ENCODE measurements around the gene USP11.

Gene USP11

DNA sequence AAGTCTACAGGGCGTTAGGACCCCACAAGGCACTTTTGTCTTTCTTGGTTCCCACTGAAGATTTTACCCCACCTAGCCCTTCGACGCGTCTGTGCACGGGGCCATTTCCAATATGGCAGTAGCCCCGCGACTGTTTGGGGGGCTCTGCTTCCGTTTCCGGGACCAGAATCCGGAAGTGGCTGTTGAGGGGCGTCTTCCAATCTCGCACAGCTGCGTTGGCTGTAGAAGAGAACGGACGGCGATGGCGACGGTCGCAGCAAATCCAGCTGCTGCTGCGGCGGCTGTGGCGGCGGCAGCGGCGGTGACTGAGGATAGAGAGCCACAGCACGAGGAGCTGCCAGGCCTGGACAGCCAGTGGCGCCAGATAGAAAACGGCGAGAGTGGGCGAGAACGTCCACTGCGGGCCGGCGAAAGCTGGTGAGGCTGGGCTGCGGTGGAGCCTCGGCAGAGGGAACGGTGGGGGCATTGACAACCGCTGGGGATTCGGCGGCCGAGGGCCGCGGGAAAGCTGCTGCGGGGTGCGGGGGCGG is at the start of gene USP11:
TSS of gene USP11 (plus strand) at position 207 of the 530 bp plus-strand sequence. CDS start at position 242, 35 bp downstream.
- POLR2A ChIA-PET: interaction anchor here (0.6 to 1.8 kb wide), 6 partner anchors 14 to 756 kb away, joined by 3 to 20 read pairs (median 4); partner anchors contain the start of gene CDK16
- CTCF ChIA-PET: interaction anchor here (1.5 kb wide), 1 partner anchor 290 kb away, joined by 5 read pairs; no protein-coding TSS in a partner anchor
- TF ChIP-seq CTCF (IDR thresholded peaks at IDR 0.05; ENCODE audit: control extremely low read depth, extremely low read depth, low read depth, missing control alignments): no peak
- DNase-seq (ENCODE audit: extremely low spot score): peak; percentile 51

DNA sequence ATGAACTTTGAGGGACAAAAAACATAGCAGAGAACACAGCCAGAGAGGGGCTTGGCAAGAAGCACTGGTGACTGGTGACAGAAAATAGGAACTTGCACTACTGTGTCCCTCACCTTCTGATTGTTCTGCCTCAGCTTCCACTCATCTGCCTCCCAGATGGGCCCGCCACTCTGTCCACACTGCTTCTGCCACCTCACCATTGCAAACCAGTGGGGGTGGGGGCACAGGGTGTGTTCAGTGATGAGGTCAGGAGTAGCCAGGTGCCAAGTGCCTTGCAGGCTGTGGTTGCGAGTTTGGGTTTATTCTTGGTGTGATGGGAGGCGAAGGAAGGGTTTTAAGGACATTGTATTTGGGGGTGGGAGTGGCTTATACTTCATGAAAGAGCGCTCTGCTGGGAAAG is 48.3 kb upstream of the USP11 start:
- ChIA-PET CTCF (no interaction called here), POLR2A (no interaction called here)
- DNase-seq (ENCODE audit: extremely low spot score): no peak
- no peak for TF ChIP-seq CTCF (IDR thresholded peaks at IDR 0.05; ENCODE audit: control extremely low read depth, extremely low read depth, low read depth, missing control alignments)

DNA sequence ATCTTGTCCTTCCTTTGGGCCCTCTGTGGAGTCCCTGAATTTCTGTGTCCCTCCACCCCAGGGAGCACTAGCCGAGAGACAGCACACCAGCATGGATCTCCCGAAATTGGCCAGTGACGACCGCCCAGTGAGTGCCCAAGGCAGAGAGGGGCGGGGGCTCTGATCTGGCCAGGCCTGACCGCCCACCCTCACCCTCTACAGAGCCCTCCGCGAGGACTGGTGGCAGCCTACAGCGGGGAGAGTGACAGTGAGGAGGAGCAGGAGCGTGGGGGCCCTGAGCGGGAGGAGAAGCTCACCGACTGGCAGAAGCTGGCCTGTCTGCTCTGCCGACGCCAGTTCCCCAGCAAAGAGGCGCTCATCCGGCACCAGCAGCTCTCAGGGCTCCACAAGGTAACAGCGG is 47.6 kb upstream of the USP11 start:
- no peak for DNase-seq (ENCODE audit: extremely low spot score)
- CTCF ChIA-PET: no interaction called here
- POLR2A ChIA-PET: no interaction called here
- no peak for TF ChIP-seq CTCF (IDR thresholded peaks at IDR 0.05; ENCODE audit: control extremely low read depth, extremely low read depth, low read depth, missing control alignments)

DNA sequence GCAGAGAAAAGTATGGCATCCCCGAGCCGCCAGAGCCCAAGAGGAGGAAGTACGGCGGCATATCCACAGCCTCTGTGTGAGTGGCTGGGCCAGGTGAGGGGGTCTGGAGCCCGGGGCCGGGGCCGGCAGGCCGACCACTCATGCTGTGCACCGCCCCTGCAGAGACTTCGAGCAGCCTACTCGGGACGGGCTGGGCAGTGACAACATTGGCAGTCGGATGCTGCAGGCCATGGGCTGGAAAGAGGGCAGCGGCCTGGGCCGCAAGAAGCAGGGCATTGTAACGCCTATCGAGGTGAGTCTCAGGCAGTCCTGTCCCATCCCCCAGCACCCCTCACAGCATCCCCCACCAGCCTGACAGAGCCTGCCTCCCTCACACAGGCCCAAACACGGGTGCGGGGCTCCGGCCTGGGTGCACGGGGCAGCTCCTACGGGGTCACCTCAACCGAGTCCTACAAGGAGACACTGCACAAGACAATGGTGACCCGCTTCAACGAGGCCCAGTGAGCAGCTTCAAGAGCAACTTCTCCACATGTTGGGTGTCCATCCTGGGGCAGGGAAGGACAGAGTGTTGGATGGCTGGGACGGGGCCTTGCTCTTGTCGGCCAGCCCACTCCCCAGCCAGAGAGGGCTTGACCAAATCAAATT is 46.6 kb upstream of the USP11 start:
- ChIA-PET POLR2A (no interaction called here), CTCF (interaction anchor here (0.6 kb wide), 1 partner anchor 794 kb away, joined by 3 read pairs; no protein-coding TSS in a partner anchor)
- TF ChIP-seq CTCF (IDR thresholded peaks at IDR 0.05; ENCODE audit: control extremely low read depth, extremely low read depth, low read depth, missing control alignments): no peak
- DNase-seq (ENCODE audit: extremely low spot score): no peak

- no peak for DNase-seq (ENCODE audit: extremely low spot score)
- CTCF ChIA-PET: interaction anchor here (0.6 to 1.5 kb wide), 2 partner anchors 42 to 795 kb away, joined by 3 to 5 read pairs; partner anchors contain the start of genes NDUFB11 and RBM10
- TF ChIP-seq CTCF (IDR thresholded peaks at IDR 0.05; ENCODE audit: control extremely low read depth, extremely low read depth, low read depth, missing control alignments): no peak
- POLR2A ChIA-PET: no interaction called here
Observed at GRCh38 chrX:47187106-47187677, 45.6 kb upstream of the USP11 start.

DNA sequence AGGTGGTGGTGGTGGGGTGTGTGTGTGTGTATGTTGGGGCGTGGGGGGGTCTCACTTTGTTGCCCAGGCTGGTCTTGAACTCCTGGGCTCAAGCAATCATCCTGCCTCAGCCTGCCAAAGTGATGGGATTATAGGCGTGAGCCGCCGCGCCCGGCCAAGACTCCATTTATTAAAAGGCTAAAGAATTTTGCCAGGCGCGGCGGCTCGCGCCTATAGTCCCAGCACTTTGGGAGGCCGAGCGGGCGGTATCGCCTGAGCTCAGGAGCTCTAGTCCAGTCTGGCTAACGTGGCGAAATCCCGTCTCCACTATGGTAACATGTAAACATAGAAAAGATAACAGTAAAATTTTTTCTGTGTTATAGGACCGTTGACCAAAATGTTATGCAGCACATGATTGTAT is 42.9 kb upstream of the USP11 start:
- ChIA-PET POLR2A (interaction anchor here (1.4 kb wide), 1 partner anchor 43 kb away, joined by 3 read pairs; the partner anchor contains the start of gene USP11), CTCF (interaction anchor here (0.7 to 2.4 kb wide), 3 partner anchors 28 to 194 kb away, joined by 3 to 13 read pairs (median 5); partner anchors contain the start of gene RBM10)
- TF ChIP-seq CTCF (IDR thresholded peaks at IDR 0.05; ENCODE audit: control extremely low read depth, extremely low read depth, low read depth, missing control alignments): no peak
- no peak for DNase-seq (ENCODE audit: extremely low spot score)
